Activated effector memory CD4-positive, alpha-beta T cell treated with anti-CD3 and anti-CD28 coated beads, Interleukin-2, amount 50 U/mL, for 16 hours (primary cell): ENCODE results near the gene PLA2G2E.
A peak's percentile ranks its signal among the peaks of the same experiment; 100 is the strongest.

Experiments
- DNase-seq: peaks from one replicate; pipeline ENCODE4 v3.0.0-alpha.2; 2020

PLA2G2E gene

GRCh38 chr1:19926296-19927129 lies 3.1 kb upstream of the PLA2G2E start:
- DNase-seq, result no peak

- no peak for DNase-seq
Measured at GRCh38 chr1:19925342-19926070, 2.1 kb upstream of the PLA2G2E start.

GRCh38 chr1:19923953-19924346 lies 533 bp upstream of the PLA2G2E start:
- DNase-seq, result no peak

GRCh38 chr1:19922015-19922688 lies 1.3 kb downstream of the PLA2G2E start:
- no peak for DNase-seq

GRCh38 chr1:19921310-19921709 lies 2.1 kb downstream of the PLA2G2E start:
- no peak for DNase-seq

- DNase-seq, result no peak
Measured at GRCh38 chr1:19920132-19920710, 3.2 kb downstream of the PLA2G2E start.

GRCh38 chr1:19918057-19918456 lies 5.4 kb downstream of the PLA2G2E start:
- peak; percentile 91 for DNase-seq

- DNase-seq, result no peak
Measured at GRCh38 chr1:19910650-19911049, 12.8 kb downstream of the PLA2G2E start.

- DNase-seq, result no peak
Measured at GRCh38 chr1:19909971-19910370, 13.4 kb downstream of the PLA2G2E start.

GRCh38 chr1:19909392-19909791 lies 14.0 kb downstream of the PLA2G2E start:
- DNase-seq, result no peak

GRCh38 chr1:19907456-19907855 lies 16.0 kb downstream of the PLA2G2E start:
- no peak for DNase-seq

GRCh38 chr1:19903621-19904020 lies 19.8 kb downstream of the PLA2G2E start:
- DNase-seq, result no peak

GRCh38 chr1:19901653-19902052 lies 21.8 kb downstream of the PLA2G2E start:
- DNase-seq, result no peak

- no peak for DNase-seq
Measured at GRCh38 chr1:19894218-19894617, 29.2 kb downstream of the PLA2G2E start.

- no peak for DNase-seq
Measured at GRCh38 chr1:19893687-19894086, 29.7 kb downstream of the PLA2G2E start.

GRCh38 chr1:19892628-19893168 lies 30.7 kb downstream of the PLA2G2E start:
- no peak for DNase-seq

- no peak for DNase-seq
Measured at GRCh38 chr1:19892129-19892528, 31.3 kb downstream of the PLA2G2E start.

- no peak for DNase-seq
Measured at GRCh38 chr1:19889656-19890055, 33.8 kb downstream of the PLA2G2E start.

- DNase-seq, result no peak
Measured at GRCh38 chr1:19888112-19888511, 35.3 kb downstream of the PLA2G2E start.

GRCh38 chr1:19885821-19886220 lies 37.6 kb downstream of the PLA2G2E start:
- DNase-seq, result no peak

- no peak for DNase-seq
Measured at GRCh38 chr1:19884312-19884711, 39.1 kb downstream of the PLA2G2E start.

GRCh38 chr1:19882111-19883071 lies 41.0 kb downstream of the PLA2G2E start, which contains the start of gene OTUD3:
Gene OTUD3, plus strand, starts transcription at chr1:19882395. Its CDS starts 119 bp downstream, at chr1:19882514.
- peak; percentile 98 for DNase-seq
